GM19099 (cell line): Measurements from ENCODE around the gene PTPRF.

Experiments used
- POLR2A ChIP-seq: IDR thresholded peaks from 3 replicates; pipeline ENCODE4 v1.6.1; 2011; ENCODE audit warnings: low read depth; ENCODE audit not compliant: insufficient read length; ENCODE audit errors: extremely low read depth

Gene PTPRF

GRCh38 chr1:43590388-43590925, 59.8 kb downstream of the PTPRF start:
- no peak for TF ChIP-seq POLR2A

DNA sequence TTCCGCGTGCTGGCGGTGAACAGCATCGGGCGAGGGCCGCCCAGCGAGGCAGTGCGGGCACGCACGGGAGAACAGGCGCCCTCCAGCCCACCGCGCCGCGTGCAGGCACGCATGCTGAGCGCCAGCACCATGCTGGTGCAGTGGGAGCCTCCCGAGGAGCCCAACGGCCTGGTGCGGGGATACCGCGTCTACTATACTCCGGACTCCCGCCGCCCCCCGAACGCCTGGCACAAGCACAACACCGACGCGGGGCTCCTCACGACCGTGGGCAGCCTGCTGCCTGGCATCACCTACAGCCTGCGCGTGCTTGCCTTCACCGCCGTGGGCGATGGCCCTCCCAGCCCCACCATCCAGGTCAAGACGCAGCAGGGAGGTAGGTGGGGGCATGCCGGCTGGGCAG, 60.5 kb downstream of the PTPRF start:
- TF ChIP-seq POLR2A, result no peak

- no peak for TF ChIP-seq POLR2A
Measured at GRCh38 chr1:43592051-43592665, 61.5 kb downstream of the PTPRF start.

DNA sequence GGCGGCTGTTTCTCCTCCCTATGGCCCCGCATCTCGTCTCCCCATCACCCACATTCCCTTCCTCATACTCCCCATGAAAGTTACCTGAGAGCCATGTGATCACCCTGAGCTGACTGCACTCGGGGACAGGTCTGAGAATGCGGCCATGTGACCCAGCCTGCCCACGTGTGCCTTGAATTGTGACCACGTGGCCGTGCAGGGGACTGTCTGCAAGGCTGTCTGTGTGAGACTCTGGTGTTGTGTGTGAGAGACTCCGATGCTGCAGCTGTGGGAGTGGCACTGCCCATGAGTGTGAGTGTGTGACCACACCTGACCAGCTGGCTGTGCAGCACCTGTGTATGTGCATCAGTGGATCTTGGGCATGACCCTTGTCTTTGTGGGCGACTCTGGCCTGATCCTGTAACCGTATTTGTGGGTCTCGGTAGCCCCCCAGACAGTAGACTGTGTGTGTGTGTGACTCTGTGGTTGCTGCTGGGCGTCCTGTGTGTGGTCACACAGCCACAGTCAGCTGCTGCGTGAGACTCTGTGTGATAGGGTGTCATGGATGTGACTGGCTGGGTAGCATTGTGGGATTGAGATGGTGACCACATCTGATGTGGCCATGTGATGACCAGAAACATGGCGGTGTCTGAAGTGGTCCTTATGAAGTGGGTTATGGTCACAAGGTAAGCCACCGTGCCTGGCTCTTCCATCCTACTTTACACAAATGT, 62.4 kb downstream of the PTPRF start:
- no peak for TF ChIP-seq POLR2A

GRCh38 chr1:43596579-43596978, 65.9 kb downstream of the PTPRF start:
- no peak for TF ChIP-seq POLR2A

DNA sequence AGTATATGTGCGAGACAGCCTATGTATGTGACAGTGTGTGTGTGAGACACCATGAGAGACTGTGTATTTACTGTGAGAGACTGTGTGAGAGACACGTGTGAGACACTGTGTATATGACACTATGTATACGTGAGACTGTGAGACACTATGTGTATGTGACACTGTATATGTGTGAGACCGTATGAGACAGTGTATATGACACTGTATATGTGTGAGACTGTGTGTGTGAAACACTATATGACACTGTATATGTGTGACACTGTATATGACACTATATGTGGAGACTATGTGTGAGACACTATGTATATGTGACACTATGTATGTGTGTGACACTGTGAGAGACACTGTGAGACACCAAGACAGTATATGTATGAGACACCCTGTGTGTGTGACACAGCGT, 66.3 kb downstream of the PTPRF start:
- TF ChIP-seq POLR2A, result no peak

GRCh38 chr1:43597721-43598120, 67.0 kb downstream of the PTPRF start:
- no peak for TF ChIP-seq POLR2A

DNA sequence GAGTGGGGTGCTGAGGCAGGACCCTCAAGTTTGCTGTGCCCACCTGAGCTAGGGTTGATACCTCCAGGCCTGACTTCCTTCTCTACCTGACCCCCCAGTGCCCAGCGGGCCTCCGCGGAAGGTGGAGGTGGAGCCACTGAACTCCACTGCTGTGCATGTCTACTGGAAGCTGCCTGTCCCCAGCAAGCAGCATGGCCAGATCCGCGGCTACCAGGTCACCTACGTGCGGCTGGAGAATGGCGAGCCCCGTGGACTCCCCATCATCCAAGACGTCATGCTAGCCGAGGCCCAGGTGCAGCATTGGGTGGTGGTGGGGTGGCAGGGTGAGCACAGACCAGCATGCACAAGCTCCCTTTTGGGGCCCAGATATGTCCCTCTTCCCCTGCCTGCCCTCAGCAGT, 67.9 kb downstream of the PTPRF start:
- TF ChIP-seq POLR2A, result no peak

DNA sequence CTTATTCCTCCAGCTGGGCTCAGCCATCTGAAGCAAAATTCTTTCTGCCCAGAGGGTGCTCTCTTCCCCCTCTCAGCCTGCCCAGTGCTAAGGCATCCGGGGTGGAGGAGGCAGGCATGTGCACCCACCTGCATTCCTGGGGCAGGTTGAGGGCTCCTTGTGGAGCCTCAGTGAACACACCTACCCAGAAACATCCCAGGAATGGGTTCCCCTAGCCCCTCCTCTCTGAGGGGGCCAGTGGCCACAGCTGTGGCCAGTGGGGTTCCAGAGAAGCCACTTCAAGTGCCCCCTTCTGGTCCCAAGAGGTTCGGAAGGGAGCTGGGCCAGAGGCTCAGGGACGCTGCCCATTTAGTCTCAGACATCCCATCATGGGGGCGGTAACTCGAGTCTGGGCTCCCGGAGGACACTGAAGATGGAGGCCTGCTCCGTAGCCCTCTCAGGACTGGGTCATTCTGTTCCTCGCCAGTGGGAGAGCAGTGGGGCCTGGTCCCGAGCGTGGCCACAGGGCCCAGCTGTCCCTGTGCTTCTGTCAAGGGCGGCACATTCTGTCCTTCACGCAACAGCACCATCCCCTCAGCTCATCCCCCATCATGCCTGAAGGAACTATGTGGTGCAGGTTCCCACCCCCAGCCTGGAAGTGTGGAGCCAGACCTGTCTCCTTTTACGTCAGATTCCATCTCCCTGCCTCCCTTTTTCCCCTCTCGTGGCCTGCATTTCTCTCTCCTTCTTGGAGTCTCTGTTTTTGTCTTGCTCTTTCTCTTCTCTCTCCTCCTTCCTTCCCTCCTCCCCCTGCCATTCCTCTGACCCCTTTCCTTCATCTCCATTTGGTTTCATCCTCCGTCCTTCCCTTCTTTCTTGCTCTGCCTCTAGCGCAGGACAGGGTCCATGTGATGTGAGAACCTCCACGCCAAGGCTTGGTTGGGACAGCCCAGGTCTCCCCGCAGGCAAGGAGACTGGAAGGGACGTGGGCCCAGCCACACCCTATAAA, 69.6 kb downstream of the PTPRF start:
- no peak for TF ChIP-seq POLR2A

- no peak for TF ChIP-seq POLR2A
Measured at GRCh38 chr1:43602990-43603389, 72.3 kb downstream of the PTPRF start.

DNA sequence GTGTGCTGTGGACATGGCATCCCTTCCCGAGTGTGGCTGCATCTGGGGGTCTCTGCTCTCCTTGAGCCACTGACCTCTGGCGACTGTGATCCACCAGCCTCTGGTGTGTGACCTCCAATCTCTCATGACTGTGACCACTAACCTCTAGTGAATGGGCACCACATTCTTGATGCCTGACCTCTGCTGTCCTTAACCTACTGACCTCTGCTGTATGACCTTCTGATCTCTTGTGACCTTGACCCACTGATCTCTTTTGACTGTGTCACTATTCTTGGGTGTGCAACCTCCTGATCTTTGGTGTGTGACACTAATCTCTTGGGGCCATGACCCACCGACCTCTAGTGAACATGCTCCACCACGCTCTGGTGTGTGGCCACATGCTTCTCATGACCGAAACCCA, 73.5 kb downstream of the PTPRF start:
- no peak for TF ChIP-seq POLR2A

DNA sequence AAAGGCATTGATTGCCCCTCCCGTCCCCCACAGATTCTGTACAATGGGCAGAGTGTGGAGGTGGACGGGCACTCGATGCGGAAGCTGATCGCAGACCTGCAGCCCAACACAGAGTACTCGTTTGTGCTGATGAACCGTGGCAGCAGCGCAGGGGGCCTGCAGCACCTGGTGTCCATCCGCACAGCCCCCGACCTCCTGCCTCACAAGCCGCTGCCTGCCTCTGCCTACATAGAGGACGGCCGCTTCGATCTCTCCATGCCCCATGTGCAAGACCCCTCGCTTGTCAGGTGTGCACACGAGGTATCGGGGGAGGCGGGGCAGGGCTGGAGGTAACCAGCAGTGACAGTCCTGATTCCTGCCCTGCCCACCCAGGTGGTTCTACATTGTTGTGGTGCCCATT, 74.5 kb downstream of the PTPRF start:
- TF ChIP-seq POLR2A, result no peak

GRCh38 chr1:43605766-43606165, 75.1 kb downstream of the PTPRF start:
- no peak for TF ChIP-seq POLR2A

- TF ChIP-seq POLR2A, result no peak
Measured at GRCh38 chr1:43606624-43607023, 75.9 kb downstream of the PTPRF start.

- TF ChIP-seq POLR2A, result no peak
Measured at GRCh38 chr1:43608827-43609226, 78.1 kb downstream of the PTPRF start.
